ENCODE data around the gene PROCA1.
A peak's percentile ranks its signal among the peaks of the same experiment; 100 is the strongest.
"Not testable (repeated sequence)": the region's sequence is repeated elsewhere in the genome, so short reads cannot be mapped to it uniquely, and the experiment has no call there.

The PROCA1 gene

DNA sequence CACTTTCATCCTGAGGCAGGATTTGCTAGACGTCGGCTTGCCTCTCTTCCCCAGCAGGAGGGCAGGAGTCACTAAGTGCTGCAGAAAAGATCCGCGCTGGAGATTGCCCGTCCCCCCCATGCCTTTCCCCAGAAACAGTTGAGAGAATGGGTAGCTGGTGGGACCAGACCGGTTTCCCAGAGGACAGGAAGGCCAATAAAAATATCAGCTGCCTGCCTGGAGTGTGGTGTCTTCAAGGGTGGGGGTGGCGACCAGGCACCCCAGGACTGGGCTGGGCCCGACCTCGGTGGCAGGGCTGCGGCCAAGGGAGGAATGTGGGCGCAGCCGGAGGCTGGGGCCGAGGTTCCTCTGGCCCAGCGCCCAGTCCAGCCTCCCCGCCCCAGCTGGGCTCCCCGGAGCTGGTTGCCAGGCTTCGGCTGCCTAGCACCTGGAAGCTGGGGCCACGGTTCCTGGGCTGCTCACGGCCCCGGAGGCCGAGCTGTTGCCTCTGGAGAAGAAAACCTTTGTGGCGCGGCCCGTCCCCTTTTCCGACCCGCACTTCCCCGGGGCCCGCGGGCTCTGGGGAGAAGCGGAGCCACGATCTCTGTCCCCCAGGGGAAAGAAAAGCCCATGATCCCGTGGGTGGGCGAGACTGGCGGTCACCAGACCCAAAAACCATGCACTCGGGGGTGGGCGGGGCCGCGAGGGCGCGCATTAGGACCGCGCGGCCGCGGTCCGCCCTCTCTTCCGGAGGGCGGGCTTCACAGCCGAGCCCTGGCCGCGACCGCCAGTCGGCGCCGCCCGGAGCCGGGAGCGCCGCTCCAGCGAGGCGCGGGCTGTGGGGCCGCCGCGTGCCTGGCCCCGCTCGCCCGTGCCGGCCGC is 31.8 kb upstream of the PROCA1 start, which contains the start of gene TRAF4:
Gene TRAF4, plus strand, starts transcription at position 769 of the 861 bp plus-strand sequence. CDS start 102 bp downstream, outside the sequence.
- peak; percentile 88 for DNase-seq

DNA sequence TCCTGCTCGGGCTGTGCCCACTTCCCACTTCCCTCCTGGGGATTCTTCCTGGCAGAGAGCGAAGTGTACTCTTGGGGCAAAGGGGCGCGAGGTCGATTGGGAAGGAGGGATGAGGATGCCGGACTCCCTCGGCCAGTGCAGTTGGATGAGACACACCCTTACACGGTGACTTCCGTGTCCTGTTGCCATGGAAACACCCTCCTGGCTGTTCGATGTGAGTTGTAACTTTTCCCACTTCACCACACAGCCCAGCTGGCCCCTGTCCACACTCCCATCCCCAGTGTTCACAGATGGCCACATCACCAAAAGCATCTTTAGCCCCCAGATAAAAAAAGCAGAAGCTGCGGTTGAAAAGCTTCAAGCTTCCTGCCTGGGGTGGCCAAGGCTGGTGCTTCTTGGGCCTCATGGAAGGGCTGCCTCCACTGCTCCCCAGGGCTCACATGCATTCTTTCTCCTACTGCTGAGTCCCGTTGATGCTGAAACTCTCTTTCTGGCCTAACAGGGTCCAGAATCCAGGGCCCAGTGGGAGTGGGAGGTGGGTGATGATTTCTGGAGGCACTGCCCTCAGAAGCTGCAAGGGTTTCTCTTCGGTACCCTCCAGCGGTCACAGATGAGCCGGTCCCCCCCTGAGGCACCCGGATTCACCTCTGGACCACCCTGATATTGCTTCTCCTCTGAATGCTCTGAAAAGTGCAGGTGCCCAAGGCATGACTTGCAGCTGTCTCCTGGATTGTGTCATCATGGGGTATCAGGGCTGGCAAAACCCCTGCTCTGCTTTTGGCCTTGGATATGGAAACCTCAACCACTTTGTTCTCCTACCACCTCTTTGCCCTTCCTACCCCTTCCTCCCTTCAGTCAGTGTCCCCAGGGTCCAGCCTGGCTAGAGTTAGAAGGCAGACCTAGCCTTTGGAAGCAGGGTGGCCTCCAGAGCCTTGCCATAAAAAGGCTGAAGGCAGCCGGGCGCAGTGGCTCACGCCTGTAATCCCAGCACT is 30.0 kb upstream of the PROCA1 start:
- DNase-seq = no peak

DNA sequence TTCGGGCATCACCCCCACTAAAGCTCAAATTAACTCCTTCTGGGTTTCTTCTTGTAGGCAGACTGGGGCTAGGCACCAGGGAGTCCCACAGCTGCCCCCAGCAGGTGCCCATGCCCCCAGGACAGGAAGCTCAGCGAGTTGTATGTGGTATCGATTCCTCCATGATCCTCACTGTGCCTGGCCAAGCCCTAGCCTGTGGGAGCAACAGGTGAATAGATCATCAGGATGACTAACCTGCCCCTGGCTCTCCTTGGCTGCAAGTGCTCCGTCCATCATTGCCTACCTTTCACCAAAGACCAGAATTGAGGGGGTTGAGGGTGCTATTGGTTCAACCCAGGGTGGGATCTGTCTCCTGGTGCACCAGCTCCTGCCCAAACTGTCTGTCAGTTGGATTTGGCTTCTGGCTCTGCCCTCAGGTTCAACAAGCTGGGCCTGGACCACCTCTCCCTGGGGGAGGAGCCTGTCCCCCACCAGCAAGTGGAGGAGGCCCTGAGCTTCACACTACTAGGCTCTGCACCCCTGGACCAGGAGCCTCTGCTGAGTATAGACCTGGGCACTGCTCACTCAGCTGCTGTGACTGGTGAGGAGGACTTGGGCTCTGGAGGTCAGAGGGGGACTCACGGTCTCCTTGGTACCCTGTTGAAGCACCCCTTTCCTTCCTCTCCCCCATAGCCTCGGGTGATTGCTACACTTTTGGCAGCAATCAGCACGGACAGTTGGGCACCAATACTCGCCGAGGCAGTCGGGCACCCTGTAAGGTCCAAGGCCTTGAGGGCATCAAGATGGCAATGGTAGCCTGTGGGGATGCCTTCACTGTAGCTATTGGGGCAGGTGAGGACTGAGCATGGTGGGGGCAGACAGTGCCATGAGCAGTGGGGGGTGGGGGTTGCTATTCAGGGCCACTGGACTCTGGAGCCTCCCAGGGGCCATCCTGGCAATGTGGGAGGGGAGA is 29.0 kb upstream of the PROCA1 start:
- no peak for DNase-seq

DNA sequence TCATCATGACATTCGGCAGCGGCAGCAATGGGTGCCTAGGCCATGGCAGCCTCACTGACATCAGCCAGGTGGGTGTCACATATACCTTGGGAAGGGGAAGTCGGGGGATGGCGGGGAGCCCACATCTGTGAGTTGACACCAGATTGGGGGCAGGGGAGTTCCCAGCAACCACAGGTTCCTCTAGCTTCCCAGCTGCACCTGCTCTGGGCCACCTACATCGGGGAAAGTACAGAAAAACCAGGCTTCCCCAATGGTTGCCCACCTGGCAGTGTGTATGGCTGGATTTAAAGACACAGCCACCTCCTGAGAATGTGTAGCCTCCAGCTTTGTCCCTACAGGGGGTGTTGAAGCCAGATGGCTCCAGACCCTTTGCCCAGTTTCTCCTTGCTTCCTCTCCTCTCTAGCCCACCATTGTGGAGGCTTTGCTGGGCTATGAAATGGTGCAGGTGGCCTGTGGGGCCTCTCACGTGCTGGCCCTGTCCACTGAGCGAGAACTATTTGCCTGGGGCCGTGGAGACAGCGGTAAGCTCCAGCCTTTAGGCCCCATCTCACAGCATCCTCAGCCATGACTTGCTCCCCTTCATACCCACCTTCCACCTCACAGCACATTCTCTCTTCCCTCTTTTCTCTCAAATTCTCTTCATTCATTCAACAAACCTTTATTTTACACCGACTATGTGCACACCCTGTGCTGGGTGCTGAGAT is 27.1 kb upstream of the PROCA1 start:
- no peak for DNase-seq

DNA sequence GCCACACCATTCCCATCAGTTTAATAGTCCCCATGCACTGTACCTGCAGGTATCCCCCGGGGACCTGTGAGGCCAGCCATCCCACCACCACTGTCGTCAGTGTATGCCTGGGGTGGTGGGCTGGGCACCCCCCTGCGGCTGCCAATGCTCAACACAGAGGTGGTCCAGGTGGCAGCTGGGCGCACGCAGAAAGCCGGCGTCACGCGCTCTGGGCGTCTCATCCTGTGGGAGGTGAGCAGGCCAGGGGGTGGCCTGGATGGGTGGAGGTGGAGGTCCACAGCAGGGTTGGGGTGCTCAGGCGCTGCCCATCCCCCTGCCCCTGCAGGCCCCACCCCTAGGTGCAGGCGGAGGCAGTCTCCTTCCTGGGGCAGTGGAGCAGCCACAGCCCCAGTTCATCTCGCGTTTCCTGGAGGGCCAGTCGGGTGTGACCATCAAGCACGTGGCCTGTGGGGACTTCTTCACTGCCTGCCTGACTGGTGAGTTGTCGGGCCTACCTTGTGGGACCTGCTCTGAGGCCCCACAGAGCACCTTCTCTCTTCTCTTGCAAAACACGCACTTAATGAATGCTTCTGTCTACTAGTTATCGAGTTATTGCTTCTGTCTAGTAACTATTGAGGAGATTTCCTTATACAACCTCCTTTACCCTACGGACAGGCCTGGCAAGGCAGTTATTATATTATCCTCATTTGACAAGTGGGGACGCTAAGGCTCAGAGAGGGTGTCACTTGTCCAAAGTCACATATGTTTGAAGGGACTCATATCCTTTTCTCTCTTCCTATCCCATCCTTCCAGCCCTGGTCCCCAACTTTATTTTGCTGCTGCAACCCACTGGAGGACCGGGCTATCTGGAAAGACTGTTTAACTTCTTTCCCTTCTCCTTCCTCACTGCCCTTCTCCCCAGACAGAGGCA is 26.3 kb upstream of the PROCA1 start:
- DNase-seq = no peak

DNA sequence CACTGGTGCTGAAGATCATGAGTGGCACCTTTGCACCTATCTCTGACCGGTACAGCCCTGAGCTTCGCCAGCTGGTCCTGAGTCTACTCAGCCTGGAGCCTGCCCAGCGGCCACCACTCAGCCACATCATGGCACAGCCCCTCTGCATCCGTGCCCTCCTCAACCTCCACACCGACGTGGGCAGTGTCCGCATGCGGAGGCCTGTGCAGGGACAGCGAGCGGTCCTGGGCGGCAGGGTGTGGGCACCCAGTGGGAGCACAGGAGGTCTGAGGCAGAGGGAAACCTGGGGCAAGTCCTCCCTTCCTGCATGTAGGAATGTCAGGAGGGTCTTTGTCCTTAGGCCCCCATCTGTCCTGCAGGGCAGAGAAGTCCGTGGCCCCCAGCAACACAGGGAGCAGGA is 25.6 kb upstream of the PROCA1 start:
- no peak for DNase-seq

DNA sequence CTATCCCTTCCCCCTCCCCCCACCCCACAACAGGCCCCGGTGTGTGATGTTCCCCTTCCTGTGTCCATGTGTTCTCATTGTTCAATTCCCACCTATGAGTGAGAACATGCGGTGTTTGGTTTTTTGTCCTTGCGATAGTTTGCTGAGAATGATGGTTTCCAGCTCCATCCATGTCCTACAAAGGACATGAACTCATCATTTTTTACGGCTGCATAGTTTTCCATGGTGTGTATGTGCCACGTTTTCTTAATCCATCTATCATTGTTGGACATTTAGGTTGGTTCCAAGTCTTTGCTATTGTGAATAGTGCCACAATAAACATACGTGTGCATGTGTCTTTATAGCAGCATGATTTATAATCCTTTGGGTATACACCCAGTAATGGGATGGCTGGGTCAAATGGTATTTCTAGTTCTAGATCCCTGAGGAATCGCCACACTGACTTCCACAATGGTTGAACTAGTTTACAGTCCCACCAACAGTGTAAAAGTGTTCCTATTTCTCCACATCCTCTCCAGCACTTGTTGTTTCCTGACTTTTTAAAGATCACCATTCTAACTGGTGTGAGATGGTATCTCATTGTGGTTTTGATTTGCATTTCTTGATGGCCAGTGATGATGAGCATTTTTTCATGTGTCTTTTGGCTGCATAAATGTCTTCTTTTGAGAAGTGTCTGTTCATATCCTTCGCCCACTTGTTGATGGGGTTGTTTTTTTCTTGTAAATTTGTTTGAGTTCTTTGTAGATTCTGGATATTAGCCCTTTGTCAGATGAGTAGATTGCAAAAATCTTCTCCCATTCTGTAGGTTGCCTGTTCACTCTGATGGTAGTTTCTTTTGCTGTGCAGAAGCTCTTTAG is 24.5 kb upstream of the PROCA1 start:
- DNase-seq = not testable (repeated sequence)

DNA sequence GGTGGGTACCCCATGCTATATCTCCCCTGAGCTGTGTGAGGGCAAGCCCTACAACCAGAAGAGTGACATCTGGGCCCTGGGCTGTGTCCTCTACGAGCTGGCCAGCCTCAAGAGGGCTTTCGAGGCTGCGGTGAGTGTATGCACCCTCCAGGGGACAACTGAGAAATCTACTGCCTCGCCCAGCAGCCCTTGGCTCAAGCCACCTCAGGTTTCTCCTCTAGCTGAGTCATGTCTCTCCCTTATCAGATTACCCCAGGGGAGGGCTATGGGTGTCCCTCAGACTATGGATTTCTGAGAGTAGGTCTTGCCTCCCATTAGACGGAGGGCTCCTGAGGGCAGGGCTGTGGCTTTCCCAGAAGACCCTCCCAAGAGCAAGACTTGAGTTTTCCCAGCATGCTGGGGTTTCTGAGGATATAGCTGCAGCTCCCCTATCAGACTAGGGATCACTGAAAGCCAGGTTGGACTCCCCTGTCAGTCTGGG is 23.6 kb upstream of the PROCA1 start:
- DNase-seq = no peak

DNA sequence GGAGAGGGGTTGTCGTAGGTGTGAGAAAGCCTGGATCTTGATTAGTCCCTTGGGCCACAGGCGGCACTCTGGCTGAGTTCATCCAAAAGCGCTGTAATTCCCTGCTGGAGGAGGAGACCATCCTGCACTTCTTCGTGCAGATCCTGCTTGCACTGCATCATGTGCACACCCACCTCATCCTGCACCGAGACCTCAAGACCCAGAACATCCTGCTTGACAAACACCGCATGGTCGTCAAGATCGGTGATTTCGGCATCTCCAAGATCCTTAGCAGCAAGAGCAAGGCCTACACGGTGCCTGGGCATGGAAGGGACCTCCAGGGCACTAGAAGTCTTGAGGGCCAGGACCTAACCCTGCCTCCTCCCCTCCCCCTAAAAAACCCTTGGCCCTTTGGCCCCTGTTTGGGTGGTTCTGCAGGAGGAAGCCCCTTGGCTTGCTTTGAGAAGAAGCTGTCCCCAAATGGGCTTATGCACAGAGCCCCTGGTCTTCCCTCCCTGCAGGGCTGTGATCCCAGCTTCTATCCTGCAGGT is 23.1 kb upstream of the PROCA1 start:
- no peak for DNase-seq

DNA sequence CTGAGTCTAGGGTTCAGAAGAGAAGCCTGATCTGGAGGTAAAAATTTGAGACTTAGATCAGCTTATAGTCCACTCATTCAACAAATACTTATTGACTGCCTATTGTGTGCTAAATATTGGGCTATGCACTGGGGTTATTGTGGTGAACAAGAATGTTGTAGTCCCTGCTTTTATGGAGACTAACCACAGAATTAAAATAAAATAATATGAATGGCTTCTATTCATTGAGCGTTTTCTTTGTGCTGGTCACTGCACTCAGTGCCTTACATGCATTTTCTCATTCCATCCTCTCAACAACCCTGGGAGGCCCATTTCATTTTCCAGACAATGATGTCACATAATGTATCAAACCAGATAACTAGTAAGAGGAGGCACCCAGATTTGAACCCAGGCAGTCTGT is 21.7 kb upstream of the PROCA1 start:
- no peak for DNase-seq

DNA sequence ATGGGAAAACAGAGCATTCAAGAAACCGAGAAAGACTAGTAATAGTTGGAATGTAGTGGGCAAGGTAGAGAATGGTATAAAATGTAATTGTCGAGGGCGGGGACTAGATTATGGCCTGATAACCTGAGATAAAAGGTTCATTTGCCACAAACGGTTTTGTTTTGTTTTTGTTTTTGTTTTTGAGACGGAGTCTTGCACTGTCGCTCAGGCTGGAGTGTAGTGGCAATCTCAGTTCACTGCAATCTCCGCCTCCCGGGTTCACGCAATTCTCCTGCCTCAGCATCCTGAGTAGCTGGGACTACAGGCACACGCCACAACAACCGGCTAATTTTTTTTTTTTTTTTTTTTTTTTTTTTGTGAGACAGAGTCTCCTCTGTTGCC is 18.3 kb upstream of the PROCA1 start:
- DNase-seq = no peak

DNA sequence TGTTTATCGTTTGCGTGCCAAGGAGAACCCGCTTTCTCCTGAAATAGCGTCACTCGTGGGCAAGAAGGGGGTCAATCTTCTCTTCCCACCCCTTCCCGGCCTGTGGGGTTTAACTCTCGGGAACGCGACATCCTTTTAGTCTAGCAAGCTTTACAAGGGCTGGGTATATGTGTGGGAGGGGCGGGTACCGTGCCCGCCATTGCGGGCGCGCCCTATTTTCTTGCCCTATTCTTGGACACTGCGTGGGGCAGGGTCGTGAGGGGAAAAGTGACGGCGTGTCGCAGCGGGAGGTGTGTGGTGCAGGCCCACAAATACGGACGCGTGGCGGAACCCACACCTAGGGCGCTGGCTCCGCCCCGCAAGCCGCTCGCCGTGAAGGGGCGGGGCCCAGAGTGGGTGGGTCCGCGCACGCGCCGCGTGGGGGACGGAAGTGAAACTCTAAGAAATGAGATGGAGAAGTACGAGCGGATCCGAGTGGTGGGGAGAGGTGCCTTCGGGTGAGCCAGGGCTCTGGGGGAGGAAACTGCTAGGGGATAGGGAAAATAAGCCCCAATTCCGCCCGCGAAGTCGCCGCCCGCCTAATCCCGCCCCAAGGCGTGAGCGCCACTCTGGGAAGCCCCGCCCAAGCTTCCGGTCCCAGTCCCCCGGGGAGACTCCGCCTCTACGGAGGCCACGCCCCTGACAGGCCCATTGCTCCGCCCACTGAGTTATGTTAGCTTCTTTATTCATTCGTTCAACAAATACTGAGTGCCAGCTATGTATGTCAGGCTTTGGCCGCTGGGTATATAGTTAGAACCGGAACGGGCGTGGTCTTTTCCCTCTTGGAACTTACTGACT is 16.9 kb upstream of the PROCA1 start, which contains the start of gene NEK8:
Gene NEK8, plus strand, starts transcription at position 425 of the 837 bp plus-strand sequence. Its CDS starts 26 bp downstream, at position 451.
- DNase-seq = peak; percentile 92

DNA sequence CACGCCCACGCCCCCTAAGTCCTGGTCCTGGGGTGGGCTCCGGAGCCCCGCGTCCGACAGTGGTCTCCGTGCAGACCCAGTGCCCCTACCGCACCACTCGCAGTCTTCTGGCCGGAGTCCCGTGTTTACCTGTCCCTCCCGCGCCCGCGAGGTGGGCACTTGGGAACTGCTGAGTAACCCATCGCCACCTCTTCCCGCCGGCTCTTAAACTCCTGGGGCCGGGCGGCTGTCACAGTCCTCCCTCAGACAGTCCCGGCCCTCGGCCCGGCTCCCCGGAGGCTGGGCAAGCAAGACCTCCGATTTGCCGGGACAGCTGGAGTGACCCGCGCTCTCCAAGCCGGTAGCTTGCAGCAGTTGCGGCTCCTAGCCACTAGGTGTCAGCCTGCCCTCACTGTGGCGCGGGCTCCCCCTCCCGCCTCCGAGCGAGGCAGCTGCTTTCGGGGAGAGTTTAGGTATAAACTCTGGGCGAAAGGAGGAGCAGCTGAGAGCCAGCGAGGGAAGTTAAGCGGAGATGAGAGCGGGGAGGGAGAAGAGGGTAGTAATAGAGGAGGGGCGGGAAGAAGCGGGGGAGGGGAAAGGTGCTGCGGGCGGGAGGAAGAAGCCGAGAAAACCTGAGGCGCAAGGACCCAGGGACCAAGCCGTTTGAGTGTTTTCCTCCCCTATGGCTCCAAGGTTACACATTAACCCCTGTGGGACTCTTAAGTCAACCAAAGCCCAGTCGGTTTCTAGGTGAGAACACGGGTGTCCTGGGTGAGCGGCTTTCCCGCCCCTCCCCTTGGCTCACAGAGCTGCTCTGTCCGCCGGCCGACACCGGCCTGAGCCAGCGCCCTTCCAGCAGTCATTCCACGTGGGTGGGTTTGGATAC is 15.2 kb upstream of the PROCA1 start:
- peak; percentile 88 for DNase-seq

DNA sequence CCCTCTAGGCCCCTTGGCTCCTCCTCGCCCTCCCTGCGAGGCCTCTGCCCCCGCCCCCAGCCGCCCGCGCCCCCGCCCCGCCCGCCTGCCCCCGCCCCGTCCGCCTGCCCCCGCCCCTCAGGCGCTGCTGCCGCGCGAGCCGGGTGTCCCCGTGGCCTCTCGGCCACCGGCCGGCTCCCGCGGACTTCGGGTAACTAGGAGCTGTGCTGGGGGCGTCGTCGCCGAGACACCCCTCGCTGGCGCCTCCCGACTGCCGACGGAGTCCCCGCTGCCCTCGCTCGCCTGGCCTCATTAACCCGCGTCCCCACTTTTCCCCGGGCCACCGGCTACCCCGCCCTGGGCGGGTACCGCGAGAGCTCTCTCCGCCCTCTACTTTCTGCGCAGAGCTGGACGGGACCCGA is 14.5 kb upstream of the PROCA1 start, which contains the start of gene TLCD1:
Gene TLCD1, minus strand, starts transcription at position 8 of the 401 bp plus-strand sequence. CDS start 136 bp downstream, outside the sequence.
- no peak for DNase-seq

DNA sequence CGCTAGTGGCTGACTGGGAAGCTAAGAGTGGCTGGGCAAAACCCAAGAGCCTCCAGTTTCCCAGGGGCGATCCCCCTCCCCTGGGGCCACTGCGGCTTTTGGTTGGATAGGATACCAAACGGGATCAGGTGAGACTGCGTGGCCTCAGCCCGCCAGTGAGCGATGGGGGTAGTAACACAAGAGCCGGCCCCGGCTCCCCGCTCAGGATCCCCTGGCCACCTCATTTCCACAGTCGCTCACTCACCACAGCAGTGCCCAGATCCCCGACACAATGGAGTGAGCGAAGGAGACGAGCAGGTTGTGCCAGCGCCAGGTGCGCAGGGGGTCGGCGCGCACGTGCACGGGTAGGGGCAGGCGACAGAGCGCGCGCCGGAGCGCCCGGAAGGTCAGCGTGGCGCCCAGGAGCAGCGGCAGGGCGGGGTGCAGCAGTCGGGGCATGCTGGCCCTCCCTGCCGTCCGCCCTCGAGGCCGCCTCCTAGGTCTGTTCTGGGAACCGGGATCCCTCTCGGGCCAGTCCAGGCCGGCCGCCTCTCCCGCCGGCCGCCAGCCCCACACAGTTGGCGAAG is 14.1 kb upstream of the PROCA1 start:
- peak; percentile 83 for DNase-seq

DNA sequence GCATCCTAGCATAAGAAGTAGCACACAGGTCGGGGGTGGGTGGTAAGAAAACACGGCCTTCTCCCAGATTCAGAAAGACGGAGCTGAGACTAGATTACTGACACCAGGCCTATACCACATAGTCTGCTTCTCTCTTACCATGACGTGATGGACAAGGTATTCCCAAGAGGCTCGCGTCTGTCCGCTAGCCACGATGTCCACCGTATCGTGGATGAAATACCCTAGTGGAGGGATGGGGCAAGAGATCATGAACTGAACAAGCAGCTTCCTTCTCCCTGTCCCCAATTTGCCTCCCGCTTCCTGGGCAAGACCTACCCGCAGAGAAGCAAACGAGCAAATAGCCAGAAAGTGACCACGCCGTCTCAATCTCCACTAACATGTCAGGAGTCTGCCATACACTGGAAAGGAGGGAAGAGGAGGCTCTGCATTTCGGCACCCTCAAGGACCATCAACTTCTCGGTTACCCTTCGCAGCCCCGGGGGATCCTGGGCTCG is 13.5 kb upstream of the PROCA1 start:
- DNase-seq = peak; percentile 79

Data from HCEC 1CT (cell line).